ENCODE results near the gene IRS2.

GRCh38 chr13:109741966-109742365 lies 44.4 kb downstream of the IRS2 start:
- TF ChIP-seq CTCF (IDR thresholded peaks at IDR 0.05; ENCODE audit: insufficient read depth, low read depth, low read length) (no peak), EZH2 (IDR thresholded peaks at IDR 0.05; ENCODE audit: insufficient read depth, low read length) (no peak)

Measured in astrocyte (in vitro differentiated cells and primary cell).